ENCODE data around the gene DOCK9.

DNA sequence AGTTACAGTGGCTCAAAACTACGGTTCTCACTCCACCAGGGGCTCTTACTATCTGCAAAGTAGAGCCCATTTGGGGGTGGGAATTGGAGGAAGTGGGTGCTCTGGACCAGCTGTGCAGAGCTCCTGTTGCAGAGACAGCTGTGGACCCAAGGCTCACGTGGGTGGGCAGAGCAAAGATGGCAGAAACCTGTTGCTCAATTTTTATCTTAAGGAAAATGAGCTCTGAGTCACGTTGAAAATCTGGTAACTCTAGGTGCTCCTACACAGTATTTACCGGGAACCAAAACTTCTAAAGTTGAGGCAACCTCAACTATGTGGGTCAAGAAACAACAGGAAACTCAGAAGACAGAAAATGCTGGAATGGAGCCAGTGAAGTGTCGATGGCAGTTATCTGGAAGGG lies 195.2 kb downstream of the DOCK9 start:
- TF ChIP-seq POLR2A (IDR thresholded peaks at IDR 0.05; ENCODE audit: low read depth, low read length) (no peak), JUN (IDR thresholded peaks at IDR 0.05; ENCODE audit: borderline replicate concordance, insufficient read depth, insufficient read length, low read depth) (no peak)
- TF ChIP-seq, protein P1, sequence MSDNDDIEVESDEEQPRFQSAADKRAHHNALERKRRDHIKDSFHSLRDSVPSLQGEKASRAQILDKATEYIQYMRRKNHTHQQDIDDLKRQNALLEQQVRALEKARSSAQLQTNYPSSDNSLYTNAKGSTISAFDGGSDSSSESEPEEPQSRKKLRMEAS (IDR thresholded peaks at IDR 0.05; ENCODE audit: insufficient read depth, insufficient read length), result no peak
- TF ChIP-seq, protein P2, sequence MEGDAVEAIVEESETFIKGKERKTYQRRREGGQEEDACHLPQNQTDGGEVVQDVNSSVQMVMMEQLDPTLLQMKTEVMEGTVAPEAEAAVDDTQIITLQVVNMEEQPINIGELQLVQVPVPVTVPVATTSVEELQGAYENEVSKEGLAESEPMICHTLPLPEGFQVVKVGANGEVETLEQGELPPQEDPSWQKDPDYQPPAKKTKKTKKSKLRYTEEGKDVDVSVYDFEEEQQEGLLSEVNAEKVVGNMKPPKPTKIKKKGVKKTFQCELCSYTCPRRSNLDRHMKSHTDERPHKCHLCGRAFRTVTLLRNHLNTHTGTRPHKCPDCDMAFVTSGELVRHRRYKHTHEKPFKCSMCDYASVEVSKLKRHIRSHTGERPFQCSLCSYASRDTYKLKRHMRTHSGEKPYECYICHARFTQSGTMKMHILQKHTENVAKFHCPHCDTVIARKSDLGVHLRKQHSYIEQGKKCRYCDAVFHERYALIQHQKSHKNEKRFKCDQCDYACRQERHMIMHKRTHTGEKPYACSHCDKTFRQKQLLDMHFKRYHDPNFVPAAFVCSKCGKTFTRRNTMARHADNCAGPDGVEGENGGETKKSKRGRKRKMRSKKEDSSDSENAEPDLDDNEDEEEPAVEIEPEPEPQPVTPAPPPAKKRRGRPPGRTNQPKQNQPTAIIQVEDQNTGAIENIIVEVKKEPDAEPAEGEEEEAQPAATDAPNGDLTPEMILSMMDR (IDR thresholded peaks at IDR 0.05; ENCODE audit: extremely low read depth in 1 of 2, insufficient read depth in 1 of 2, low read depth in 1 of 2, low read length in 2 of 2), result no peak

Data from endothelial cell of umbilical vein (primary cell).